Endothelial cell of umbilical vein (primary cell): ENCODE measurements around the gene RSPH1. TPM values are rescaled to one million over a fixed set of nuclear protein-coding genes. Genes with fewer than 3 reads are reported as not detected.

Experiments
- BruUV-seq: library from RNA; stranded (reverse); fragments of 400-500 nt; replicated peaks from 2 replicates; lab custom pipeline; 2021; lab: Mats Ljungman, UMichigan
- CTCF ChIA-PET: fragments of 300-600, 350-600 bp; sonication (Branson Sonifier 250); formaldehyde crosslinking; loops from one replicate; lab custom pipeline; 2021; ENCODE audit warnings: antibody characterized with exemption, inconsistent platforms; lab: Charles Lee
- POLR2A ChIA-PET: fragments of 300-600, 350-600 bp; sonication (Branson Sonifier 250); formaldehyde crosslinking; loops from one replicate; lab custom pipeline; 2021; ENCODE audit warnings: antibody characterized with exemption, inconsistent platforms; lab: Charles Lee
- DNase-seq: peaks from one replicate; pipeline ENCODE4 v3.0.0-alpha.2; 2011; ENCODE audit warnings: low read depth, low spot score
- FAIRE-seq: peaks from 2 replicates; lab custom pipeline; 2011; peaks lifted over from hg19 to GRCh38; lab: Jason Lieb, UNC
- H2AFZ ChIP-seq: 2 replicates; pipeline ENCODE4 v1.6.0; 2012; ENCODE audit warnings: low read depth, low read length, control low read depth, inconsistent platforms
- H3K27ac ChIP-seq: 2 replicates; pipeline ENCODE4 v1.5.1; 2011; ENCODE audit warnings: low read depth, mild to moderate bottlenecking, control low read depth, low read length, moderate library complexity; ENCODE audit not compliant: insufficient read depth
- H3K27me3 ChIP-seq, 2 experiments: 2 replicates each; pipeline versions ENCODE4 v1.6.0 to v1.6.1; 2011; ENCODE audit warnings: low read length in 2 of 2, mixed read lengths in 1 of 2; ENCODE audit not compliant: control insufficient read depth in 2 of 2, insufficient read depth in 2 of 2
- H3K36me3 ChIP-seq, 2 experiments: 2 replicates in 1 of 2; 3 replicates in 1 of 2; pipeline ENCODE4 v1.5.1; 2011; ENCODE audit warnings: low read length in 2 of 2, mild to moderate bottlenecking in 1 of 2, moderate library complexity in 1 of 2; ENCODE audit not compliant: control insufficient read depth in 2 of 2, insufficient read depth in 2 of 2; ENCODE audit errors: extremely low read depth in 1 of 2
- H3K4me1 ChIP-seq: 3 replicates; pipeline ENCODE4 v1.5.1; 2011; ENCODE audit warnings: mild to moderate bottlenecking, low read length; ENCODE audit not compliant: control insufficient read depth, insufficient read depth; ENCODE audit errors: extremely low read depth
- H3K4me2 ChIP-seq: 2 replicates; pipeline ENCODE4 v1.6.1; 2011; ENCODE audit warnings: low read length, control low read depth, mixed read lengths; ENCODE audit not compliant: insufficient read depth
- H3K4me3 ChIP-seq, 3 experiments: fragments of 200-600 bp in 1 of 3; sonication (generic), shearing (Covaris generic) in 1 of 3; replicated peaks in 1 of 3; 2 replicates each; pipeline ENCODE4 v1.5.1; 2011 to 2016; ENCODE audit warnings: control low read depth in 3 of 3, low read length in 3 of 3, mild to moderate bottlenecking in 2 of 3, inconsistent platforms in 1 of 3, low read depth in 1 of 3, moderate library complexity in 1 of 3; ENCODE audit not compliant: insufficient read depth in 1 of 3
- H3K79me2 ChIP-seq: 2 replicates; pipeline ENCODE4 v1.6.0; 2012; ENCODE audit warnings: low read length, inconsistent platforms; ENCODE audit not compliant: control insufficient read depth, insufficient read depth
- H3K9ac ChIP-seq: replicated peaks from 2 replicates; pipeline ENCODE3; 2011; ENCODE audit warnings: low read length, control low read depth; ENCODE audit not compliant: insufficient read depth; ENCODE audit errors: extremely low read depth
- H3K9me1 ChIP-seq: replicated peaks from 3 replicates; pipeline ENCODE4 v1.6.0; 2011; ENCODE audit warnings: mild to moderate bottlenecking, low read length; ENCODE audit not compliant: control insufficient read depth, insufficient read depth; ENCODE audit errors: extremely low read depth
- H3K9me3 ChIP-seq: replicated peaks from 2 replicates; pipeline ENCODE4 v1.5.1; 2012; ENCODE audit warnings: low read length, inconsistent platforms; ENCODE audit not compliant: control insufficient read depth, insufficient read depth
- H4K20me1 ChIP-seq: replicated peaks from 2 replicates; pipeline ENCODE3; 2011; ENCODE audit warnings: mild to moderate bottlenecking, low read length; ENCODE audit not compliant: control insufficient read depth, insufficient read depth; ENCODE audit errors: extremely low read depth
- EZH2 ChIP-seq: IDR thresholded peaks from 2 replicates; pipeline ENCODE4 v1.6.1; 2012; ENCODE audit warnings: borderline replicate concordance, low read depth, mild to moderate bottlenecking, moderate library complexity, low read length, inconsistent platforms; ENCODE audit not compliant: severe bottlenecking
- FOS ChIP-seq: IDR thresholded peaks from 2 replicates; pipeline ENCODE4 v1.6.1; 2011; ENCODE audit warnings: mild to moderate bottlenecking, low read length, moderate library complexity, borderline replicate concordance; ENCODE audit not compliant: insufficient read depth
- GATA2 ChIP-seq: IDR thresholded peaks from 2 replicates; pipeline ENCODE4 v1.7.0; 2011; ENCODE audit warnings: low read depth, mild to moderate bottlenecking, moderate library complexity, mixed read lengths, low read length; ENCODE audit not compliant: insufficient read length, insufficient read depth
- JUN ChIP-seq: IDR thresholded peaks from 2 replicates; pipeline ENCODE4 v1.6.1; 2011; ENCODE audit warnings: borderline replicate concordance, low read depth; ENCODE audit not compliant: insufficient read length, insufficient read depth
- MYC ChIP-seq: IDR thresholded peaks from one replicate; pipeline ENCODE4 v1.6.1; 2011; ENCODE audit warnings: mild to moderate bottlenecking, low read depth, low read length
- POLR2A ChIP-seq: IDR thresholded peaks from 2 replicates; pipeline ENCODE4 v1.6.1; 2012; ENCODE audit warnings: low read depth, mild to moderate bottlenecking, control low read depth, low read length
- POLR2AphosphoS5 ChIP-seq: IDR thresholded peaks from 2 replicates; pipeline ENCODE4 v1.6.1; 2012; ENCODE audit warnings: low read depth, mild to moderate bottlenecking, control low read depth, low read length, moderate library complexity; ENCODE audit not compliant: insufficient read depth
- dilution Hi-C: fragments of 300-500 bp; cut with MboI; formaldehyde crosslinking; loops from one replicate; pipeline ENCODE4 v1.15.0; 2019; ENCODE audit warnings: low sequenced_read_pairs; ENCODE audit not compliant: extremely low pct_ligation_motif_present
- intact Hi-C: fragments of 100-400 bp; cut with micrococcal nuclease; formaldehyde crosslinking; loops from one replicate; pipeline ENCODE4 v1.10.0; 2022
- polyA plus RNA-seq, 4 experiments: library from polyadenylated mRNA; depleted of rRNA in 3 of 4; stranded (reverse) in 3 of 4; unstranded in 1 of 4; fragments of >200 nt; gene quantifications; 2 replicates each; pipeline versions ENCODE4 v1.2.1 to v1.2.3, GENCODE V29; 2011 to 2012; ENCODE audit warnings: missing spikeins in 1 of 4
- total RNA-seq: library from RNA; stranded (reverse); gene quantifications from 2 replicates; pipeline ENCODE4 v1.2.3, GENCODE V29; 2021
- TF ChIP-seq, protein P1 (sequence below): IDR thresholded peaks from 2 replicates; pipeline ENCODE4 v1.6.1; 2011; ENCODE audit not compliant: insufficient read depth, insufficient read length
- TF ChIP-seq, protein P2 (sequence below), 2 donors: IDR thresholded peaks; 1 replicate in 1 of 2; 2 replicates in 1 of 2; pipeline ENCODE4 v1.5.1; 2011; ENCODE audit warnings: low read length in 2 of 2, mild to moderate bottlenecking in 2 of 2, moderate library complexity in 2 of 2, control low read depth in 1 of 2, inconsistent platforms in 1 of 2, low read depth in 1 of 2; ENCODE audit not compliant: insufficient read depth in 1 of 2; ENCODE audit errors: extremely low read depth in 1 of 2

Gene RSPH1
- total and polyA plus RNA-seq, 2 donors (not counting 3 experiments of a cell fraction or from before 2014, with no cell fraction given), result 0.08 TPM; not detected in 1

GRCh38 chr21:42490720-42491119 lies 5.3 kb downstream of the RSPH1 start:
- Histone ChIP-seq H2AFZ (no peak overlapping the region), H4K20me1 (no peaks in the 10 kb centered on the region), H3K9ac (no peak overlapping the region), H3K9me1 (no peaks in the 10 kb centered on the region), H3K27ac (no peak overlapping the region), H3K36me3 (no peaks in the 10 kb centered on the region), H3K4me1 (peaks cover 4% of the 10 kb centered on the region), H3K27me3 (peaks cover 21% of the 10 kb centered on the region in 2 experiments), H3K4me3 (no peak overlapping the region), H3K4me2 (no peak overlapping the region), H3K9me3 (no peaks in the 10 kb centered on the region), H3K79me2 (no peaks in the 10 kb centered on the region)
- intact Hi-C loops (no loop called here), dilution Hi-C loops (no loop called here)
- TF ChIP-seq POLR2AphosphoS5, result no peak
- TF ChIP-seq, protein P1, sequence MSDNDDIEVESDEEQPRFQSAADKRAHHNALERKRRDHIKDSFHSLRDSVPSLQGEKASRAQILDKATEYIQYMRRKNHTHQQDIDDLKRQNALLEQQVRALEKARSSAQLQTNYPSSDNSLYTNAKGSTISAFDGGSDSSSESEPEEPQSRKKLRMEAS, result no peak
- TF ChIP-seq JUN, result no peak
- TF ChIP-seq POLR2A, result no peak
- TF ChIP-seq FOS, result no peak
- TF ChIP-seq, protein P2, sequence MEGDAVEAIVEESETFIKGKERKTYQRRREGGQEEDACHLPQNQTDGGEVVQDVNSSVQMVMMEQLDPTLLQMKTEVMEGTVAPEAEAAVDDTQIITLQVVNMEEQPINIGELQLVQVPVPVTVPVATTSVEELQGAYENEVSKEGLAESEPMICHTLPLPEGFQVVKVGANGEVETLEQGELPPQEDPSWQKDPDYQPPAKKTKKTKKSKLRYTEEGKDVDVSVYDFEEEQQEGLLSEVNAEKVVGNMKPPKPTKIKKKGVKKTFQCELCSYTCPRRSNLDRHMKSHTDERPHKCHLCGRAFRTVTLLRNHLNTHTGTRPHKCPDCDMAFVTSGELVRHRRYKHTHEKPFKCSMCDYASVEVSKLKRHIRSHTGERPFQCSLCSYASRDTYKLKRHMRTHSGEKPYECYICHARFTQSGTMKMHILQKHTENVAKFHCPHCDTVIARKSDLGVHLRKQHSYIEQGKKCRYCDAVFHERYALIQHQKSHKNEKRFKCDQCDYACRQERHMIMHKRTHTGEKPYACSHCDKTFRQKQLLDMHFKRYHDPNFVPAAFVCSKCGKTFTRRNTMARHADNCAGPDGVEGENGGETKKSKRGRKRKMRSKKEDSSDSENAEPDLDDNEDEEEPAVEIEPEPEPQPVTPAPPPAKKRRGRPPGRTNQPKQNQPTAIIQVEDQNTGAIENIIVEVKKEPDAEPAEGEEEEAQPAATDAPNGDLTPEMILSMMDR (IDR thresholded peaks at IDR 0.05; ENCODE audit: extremely low read depth in 1 of 2, insufficient read depth in 1 of 2, low read depth in 1 of 2, low read length in 2 of 2), result no peak
- TF ChIP-seq GATA2, result no peak
- TF ChIP-seq MYC, result no peak
- TF ChIP-seq EZH2, result no peak
- POLR2A ChIA-PET, result no interaction called here
- FAIRE-seq, result no peak
- CTCF ChIA-PET, result interaction anchor here (1.1 kb wide), 1 partner anchor 24 kb away, joined by 3 read pairs; no protein-coding TSS in a partner anchor
- BruUV-seq, result no TSS peak
- no peak for DNase-seq
